ENCODE data around the gene DDX3X. TPM values are rescaled to one million over a fixed set of nuclear protein-coding genes. Genes with fewer than 3 reads are reported as not detected.

Gene DDX3X
- polyA plus RNA-seq, 1 of the 3 experiments (the other 2 are of a cell fraction) = 30.9 TPM

- no peak for DNase-seq
- Histone ChIP-seq H3K4me1 (ENCODE audit: control insufficient read depth in 1 of 2, insufficient read depth in 2 of 2, low read depth in 1 of 2, low read length in 1 of 2) (peaks cover 0 to under 1% of the 10 kb centered on the region in 2 experiments; a peak in 1 of 4 replicates), H3K79me2 (ENCODE audit: insufficient read depth) (no peaks in the 10 kb centered on the region), H3K9ac (no peak overlapping the region), H3K9me3 (no peaks in the 10 kb centered on the region), H2AFZ (ENCODE audit: low read depth) (no peak overlapping the region), H3K36me3 (replicated peaks in 1 of 2; ENCODE audit: control insufficient read depth in 1 of 2, insufficient read depth in 2 of 2, low read length in 1 of 2) (no peaks in the 10 kb centered on the region), H3K27ac (ENCODE audit: low read depth in 2 of 2, low read length in 1 of 2) (no peak overlapping the region), H3F3A (replicated peaks; ENCODE audit: insufficient read depth) (no peaks in the 10 kb centered on the region), H4K20me1 (ENCODE audit: insufficient read depth) (no peaks in the 10 kb centered on the region), H3K4me2 (no peak overlapping the region), H3K4me3 (ENCODE audit: low read depth in 2 of 2, low read length in 1 of 2) (no peak overlapping the region), H3K27me3 (ENCODE audit: insufficient read depth) (no peaks in the 10 kb centered on the region), H3K9me2 (no peaks in the 10 kb centered on the region)
- CTCF ChIA-PET = no interaction called here
- POLR2A ChIA-PET = no interaction called here
- TF ChIP-seq JUND (IDR thresholded peaks at IDR 0.05) (no peak), YY1 (IDR thresholded peaks at IDR 0.05; ENCODE audit: low read depth) (no peak), TCF12 (IDR thresholded peaks at IDR 0.05) (no peak), FOXJ3 (CRISPR knock-in tag; IDR thresholded peaks at IDR 0.05) (no peak), EP300 (IDR thresholded peaks at IDR 0.05; ENCODE audit: borderline replicate concordance in 1 of 2, low read depth in 1 of 2, low read length in 1 of 2) (no peak), TAF1 (IDR thresholded peaks at IDR 0.05; ENCODE audit: borderline replicate concordance, low read depth, low read length) (no peak), MXI1 (IDR thresholded peaks at IDR 0.05; ENCODE audit: low read depth, low read length) (no peak), EZH2phosphoT487 (IDR thresholded peaks at IDR 0.05; ENCODE audit: borderline replicate concordance, low read depth) (no peak), NRF1 (IDR thresholded peaks at IDR 0.05; ENCODE audit: low read depth, low read length) (no peak), RCOR1 (IDR thresholded peaks at IDR 0.05; ENCODE audit: low read length) (no peak), SIN3A (IDR thresholded peaks at IDR 0.05; ENCODE audit: borderline replicate concordance, low read depth, low read length) (no peak), GATA2 (CRISPR knock-in tag; IDR thresholded peaks at IDR 0.05) (no peak), ZBTB33 (IDR thresholded peaks at IDR 0.05; ENCODE audit: borderline replicate concordance, low read depth) (no peak), IRF3 (IDR thresholded peaks at IDR 0.05; ENCODE audit: low read depth, low read length) (no peak)
- TF ChIP-seq, protein P1, sequence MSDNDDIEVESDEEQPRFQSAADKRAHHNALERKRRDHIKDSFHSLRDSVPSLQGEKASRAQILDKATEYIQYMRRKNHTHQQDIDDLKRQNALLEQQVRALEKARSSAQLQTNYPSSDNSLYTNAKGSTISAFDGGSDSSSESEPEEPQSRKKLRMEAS (IDR thresholded peaks at IDR 0.05; ENCODE audit: low read depth) = no peak
- TF ChIP-seq, protein P2, sequence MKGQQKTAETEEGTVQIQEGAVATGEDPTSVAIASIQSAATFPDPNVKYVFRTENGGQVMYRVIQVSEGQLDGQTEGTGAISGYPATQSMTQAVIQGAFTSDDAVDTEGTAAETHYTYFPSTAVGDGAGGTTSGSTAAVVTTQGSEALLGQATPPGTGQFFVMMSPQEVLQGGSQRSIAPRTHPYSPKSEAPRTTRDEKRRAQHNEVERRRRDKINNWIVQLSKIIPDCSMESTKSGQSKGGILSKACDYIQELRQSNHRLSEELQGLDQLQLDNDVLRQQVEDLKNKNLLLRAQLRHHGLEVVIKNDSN (IDR thresholded peaks at IDR 0.05; ENCODE audit: borderline replicate concordance, low read depth) = no peak
- TF ChIP-seq, protein P3, sequence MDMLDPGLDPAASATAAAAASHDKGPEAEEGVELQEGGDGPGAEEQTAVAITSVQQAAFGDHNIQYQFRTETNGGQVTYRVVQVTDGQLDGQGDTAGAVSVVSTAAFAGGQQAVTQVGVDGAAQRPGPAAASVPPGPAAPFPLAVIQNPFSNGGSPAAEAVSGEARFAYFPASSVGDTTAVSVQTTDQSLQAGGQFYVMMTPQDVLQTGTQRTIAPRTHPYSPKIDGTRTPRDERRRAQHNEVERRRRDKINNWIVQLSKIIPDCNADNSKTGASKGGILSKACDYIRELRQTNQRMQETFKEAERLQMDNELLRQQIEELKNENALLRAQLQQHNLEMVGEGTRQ (IDR thresholded peaks at IDR 0.05; ENCODE audit: borderline replicate concordance, low read depth, low read length) = no peak
- 79% methylated on average over 4 of the region's 4 CpGs for WGBS (ENCODE audit: low lambda C conversion rate)
Measured at GRCh38 chrX:41326431-41326830, 7.5 kb upstream of the DDX3X start.
